GM23338 (cell line): ENCODE data around the gene C6orf15. TPM values are rescaled to one million over a fixed set of nuclear protein-coding genes. Genes with fewer than 3 reads are reported as not detected.
A peak's percentile ranks its signal among the peaks of the same experiment; 100 is the strongest.

ENCODE experiments used
- ATAC-seq: fragments of 200-7000 bp; cut with Tn5 transposase; 3 replicates; pipeline ENCODE4 v1.9.1; 2020
- DNase-seq: peaks from one replicate; pipeline ENCODE4 v3.0.0-alpha.2; 2015; ENCODE audit warnings: low spot score
- H2AFZ ChIP-seq: fragments of 200-600 bp; sonication (generic); 2 replicates; pipeline ENCODE4 v1.8.0; 2016; ENCODE audit warnings: antibody characterized with exemption, mild to moderate bottlenecking, moderate library complexity
- H3F3A ChIP-seq: fragments of 200-600 bp; sonication (generic); replicated peaks from 2 replicates; pipeline ENCODE4 v1.8.0; 2017; ENCODE audit warnings: antibody characterized with exemption, mixed run types, low read depth
- H3K27ac ChIP-seq: fragments of 200-600 bp; sonication (generic); 2 replicates; pipeline ENCODE4 v1.6.1; 2016; ENCODE audit warnings: low read depth
- H3K27me3 ChIP-seq: fragments of 200-600 bp; sonication (generic); 2 replicates; pipeline ENCODE4 v1.8.0; 2016; ENCODE audit warnings: mild to moderate bottlenecking, mixed run types, moderate library complexity; ENCODE audit not compliant: insufficient read depth
- H3K36me3 ChIP-seq: fragments of 200-600 bp; sonication (generic); 2 replicates; pipeline ENCODE4 v1.8.0; 2016; ENCODE audit warnings: mild to moderate bottlenecking; ENCODE audit not compliant: insufficient read depth
- H3K4me1 ChIP-seq: fragments of 200-600 bp; sonication (generic); 2 replicates; pipeline ENCODE4 v1.8.0; 2016; ENCODE audit warnings: mild to moderate bottlenecking, moderate library complexity; ENCODE audit not compliant: insufficient read depth
- H3K4me2 ChIP-seq: fragments of 200-600 bp; sonication (generic); 2 replicates; pipeline ENCODE4 v1.7.1; 2017; ENCODE audit warnings: mixed run types
- H3K4me3 ChIP-seq: fragments of 200-600 bp; sonication (generic); 2 replicates; pipeline ENCODE4 v1.6.1; 2016; ENCODE audit warnings: mixed run types
- H3K79me2 ChIP-seq: fragments of 200-600 bp; sonication (generic); replicated peaks from 2 replicates; pipeline ENCODE4 v1.8.0; 2017; ENCODE audit warnings: mild to moderate bottlenecking; ENCODE audit not compliant: insufficient read depth
- H3K9me2 ChIP-seq: fragments of 200-600 bp; sonication (generic); 2 replicates; pipeline ENCODE4 v1.8.0; 2017; ENCODE audit not compliant: insufficient read depth
- H4K20me1 ChIP-seq: fragments of 200-600 bp; sonication (generic); replicated peaks from 2 replicates; pipeline ENCODE4 v1.8.0; 2017; ENCODE audit warnings: mild to moderate bottlenecking; ENCODE audit not compliant: insufficient read depth
- H3K27ac Mint-ChIP-seq: 2 replicates; pipeline ENCODE4 v1.8.0; 2020; ENCODE audit warnings: inconsistent platforms, mild to moderate bottlenecking, moderate library complexity, mixed read lengths
- H3K27me3 Mint-ChIP-seq: 3 replicates; pipeline ENCODE4 v1.8.0; 2022; ENCODE audit warnings: low read depth, mild to moderate bottlenecking, moderate library complexity, mixed read lengths, inconsistent platforms; ENCODE audit not compliant: insufficient read depth, poor library complexity
- H3K36me3 Mint-ChIP-seq: 3 replicates; pipeline ENCODE4 v1.8.0; 2021; ENCODE audit warnings: low read depth, mild to moderate bottlenecking, inconsistent platforms, moderate library complexity, mixed read lengths
- H3K4me1 Mint-ChIP-seq: 3 replicates; pipeline ENCODE4 v1.8.0; 2020; ENCODE audit warnings: mild to moderate bottlenecking, inconsistent platforms, mixed read lengths
- H3K4me3 Mint-ChIP-seq: 3 replicates; pipeline ENCODE4 v1.8.0; 2021; ENCODE audit warnings: moderate library complexity, mild to moderate bottlenecking, inconsistent platforms, mixed read lengths
- H3K9me3 Mint-ChIP-seq: 3 replicates; pipeline ENCODE4 v1.8.0; 2020; ENCODE audit warnings: moderate library complexity, mild to moderate bottlenecking, inconsistent platforms, mixed read lengths
- CREB1 ChIP-seq: fragments of 250-450 bp; sonication (Bioruptor Pico); IDR thresholded peaks from 2 replicates; pipeline ENCODE4 v1.5.0; 2020; ENCODE audit warnings: low read depth, mild to moderate bottlenecking, moderate library complexity
- ETS1 ChIP-seq: IDR thresholded peaks from 2 replicates; pipeline ENCODE4 v1.6.1; 2016; ENCODE audit warnings: antibody characterized with exemption
- EZH2 ChIP-seq: fragments of 200-600 bp; sonication (generic); IDR thresholded peaks from one replicate; pipeline ENCODE4 v1.8.0; 2017; ENCODE audit warnings: antibody characterized with exemption, mild to moderate bottlenecking, low read depth; ENCODE audit not compliant: unreplicated experiment
- EZH2phosphoT487 ChIP-seq: fragments of 200-600 bp; sonication (generic); IDR thresholded peaks from one replicate; pipeline ENCODE4 v1.8.1; 2018; ENCODE audit warnings: antibody characterized with exemption; ENCODE audit not compliant: unreplicated experiment
- NANOG ChIP-seq: IDR thresholded peaks from 2 replicates; pipeline ENCODE4 v1.6.1; 2016; ENCODE audit warnings: antibody characterized with exemption, borderline replicate concordance
- POLR2AphosphoS5 ChIP-seq: IDR thresholded peaks from 2 replicates; pipeline ENCODE4 v1.6.1; 2016; ENCODE audit warnings: antibody characterized with exemption, low read depth
- STAT1 ChIP-seq: IDR thresholded peaks from one replicate; pipeline ENCODE4 v1.6.1; 2016; ENCODE audit warnings: antibody characterized with exemption; ENCODE audit not compliant: unreplicated experiment
- polyA plus RNA-seq: library from polyadenylated mRNA; unstranded; fragments of >200 nt; fragmentation: Nextera tagmentation; extraction: Ambion mirVana; gene quantifications from 2 replicates; pipeline ENCODE4 v1.2.1, GENCODE V29; 2016
- total RNA-seq: library from RNA; depleted of rRNA; stranded (reverse); fragments of >200 nt; shearing (Covaris generic); gene quantifications from 2 replicates; pipeline ENCODE4 v1.2.3, GENCODE V29; 2014
- TF ChIP-seq, protein P1 (sequence below), 2 experiments: fragments of 200-600 bp in 1 of 2; sonication (generic) in 1 of 2; conservative IDR thresholded peaks; 2 replicates each; pipeline versions ENCODE4 v1.5.1 to v1.6.1; 2016 to 2017; ENCODE audit warnings: antibody characterized with exemption in 2 of 2, low read depth in 2 of 2, mild to moderate bottlenecking in 2 of 2, moderate library complexity in 1 of 2

The C6orf15 gene
- total and polyA plus RNA-seq, 2 experiments from 2014 or later: not detected

- no peak overlapping the region for H3K4me2 ChIP-seq
- no peak overlapping the region for H3K4me3 ChIP-seq
- Mint-ChIP-seq H3K9me3 (peaks cover 4% of the 10 kb centered on the region; the same call in 1 of the 3 replicates), H3K27ac (no peak overlapping the region), H3K4me3 (no peak overlapping the region; the same call in 2 of the 3 replicates), H3K4me1 (peaks cover 27% of the 10 kb centered on the region), H3K27me3 (peaks cover 14% of the 10 kb centered on the region), H3K36me3 (peaks cover 39% of the 10 kb centered on the region)
- H3K27me3 ChIP-seq: no peaks in the 10 kb centered on the region
- H3K36me3 ChIP-seq: peaks cover 7% of the 10 kb centered on the region
- no peaks in the 10 kb centered on the region for H3K9me2 ChIP-seq
- no peak overlapping the region for H2AFZ ChIP-seq
- H3K79me2 ChIP-seq: no peaks in the 10 kb centered on the region
- TF ChIP-seq, protein P1, sequence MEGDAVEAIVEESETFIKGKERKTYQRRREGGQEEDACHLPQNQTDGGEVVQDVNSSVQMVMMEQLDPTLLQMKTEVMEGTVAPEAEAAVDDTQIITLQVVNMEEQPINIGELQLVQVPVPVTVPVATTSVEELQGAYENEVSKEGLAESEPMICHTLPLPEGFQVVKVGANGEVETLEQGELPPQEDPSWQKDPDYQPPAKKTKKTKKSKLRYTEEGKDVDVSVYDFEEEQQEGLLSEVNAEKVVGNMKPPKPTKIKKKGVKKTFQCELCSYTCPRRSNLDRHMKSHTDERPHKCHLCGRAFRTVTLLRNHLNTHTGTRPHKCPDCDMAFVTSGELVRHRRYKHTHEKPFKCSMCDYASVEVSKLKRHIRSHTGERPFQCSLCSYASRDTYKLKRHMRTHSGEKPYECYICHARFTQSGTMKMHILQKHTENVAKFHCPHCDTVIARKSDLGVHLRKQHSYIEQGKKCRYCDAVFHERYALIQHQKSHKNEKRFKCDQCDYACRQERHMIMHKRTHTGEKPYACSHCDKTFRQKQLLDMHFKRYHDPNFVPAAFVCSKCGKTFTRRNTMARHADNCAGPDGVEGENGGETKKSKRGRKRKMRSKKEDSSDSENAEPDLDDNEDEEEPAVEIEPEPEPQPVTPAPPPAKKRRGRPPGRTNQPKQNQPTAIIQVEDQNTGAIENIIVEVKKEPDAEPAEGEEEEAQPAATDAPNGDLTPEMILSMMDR (conservative IDR thresholded peaks at IDR 0.05; ENCODE audit: low read depth in 2 of 2): no peak
- no peak for TF ChIP-seq EZH2
- no peak for TF ChIP-seq POLR2AphosphoS5
- TF ChIP-seq ETS1: no peak
- TF ChIP-seq EZH2phosphoT487: no peak
- no peak for TF ChIP-seq STAT1
- H3K27ac ChIP-seq: no peak overlapping the region
- H3K4me1 ChIP-seq: peaks cover under 1% of the 10 kb centered on the region; the same call in 1 of the 2 replicates
- ATAC-seq (no peak), DNase-seq (no peak)
- H4K20me1 ChIP-seq: no peaks in the 10 kb centered on the region
- no peaks in the 10 kb centered on the region for H3F3A ChIP-seq
Measured at GRCh38 chr6:31144296-31144969, 32.1 kb upstream of the C6orf15 start.

- Histone ChIP-seq H3K9me2 (0 out of 2 replicates have a peak, but pooled peaks cover 3% of the 10 kb centered on the region), H3K27ac (no peak overlapping the region), H3F3A (no peaks in the 10 kb centered on the region), H3K36me3 (peaks cover 7% of the 10 kb centered on the region), H3K79me2 (no peaks in the 10 kb centered on the region), H3K4me1 (peaks cover 7% of the 10 kb centered on the region; the same call in 1 of the 2 replicates), H2AFZ (no peak overlapping the region), H3K4me2 (no peak overlapping the region), H3K27me3 (no peaks in the 10 kb centered on the region), H4K20me1 (no peaks in the 10 kb centered on the region), H3K4me3 (no peak overlapping the region)
- peaks cover 32% of the 10 kb centered on the region for H3K36me3 Mint-ChIP-seq
- H3K27ac Mint-ChIP-seq: peak overlapping the region; percentile 60
- H3K4me3 Mint-ChIP-seq: peak overlapping the region; percentile 21; the same call in 1 of the 3 replicates
- ATAC-seq (peak; percentile 64), DNase-seq (no peak)
- peaks cover 4% of the 10 kb centered on the region; the same call in 1 of the 3 replicates for H3K9me3 Mint-ChIP-seq
- H3K27me3 Mint-ChIP-seq: peaks cover 14% of the 10 kb centered on the region
- peaks cover 37% of the 10 kb centered on the region for H3K4me1 Mint-ChIP-seq
- TF ChIP-seq, protein P1 (conservative IDR thresholded peaks at IDR 0.05; ENCODE audit: low read depth in 2 of 2): no peak
- TF ChIP-seq CREB1 (CRISPR knock-in tag): no peak
- no peak for TF ChIP-seq ETS1
- TF ChIP-seq NANOG: no peak
- TF ChIP-seq STAT1: no peak
- TF ChIP-seq POLR2AphosphoS5: no peak
- no peak for TF ChIP-seq EZH2
- TF ChIP-seq EZH2phosphoT487: no peak
Measured at GRCh38 chr6:31143148-31143547, 30.8 kb upstream of the C6orf15 start.
